ENCODE results near the gene GGCX. TPM values are rescaled to one million over a fixed set of nuclear protein-coding genes. Genes with fewer than 3 reads are reported as not detected.

The GGCX gene
- total RNA-seq (18.6 and 24.3 TPM in 2 replicates), polyA plus RNA-seq (32.0 and 33.5 TPM in 2 replicates)

- Histone ChIP-seq H3K27me3 (no peaks in the 10 kb centered on the region), H3K4me3 (peak within 1 kb of the TSS; percentile 89), H3K4me1 (ENCODE audit: low read depth) (no peaks in the 10 kb centered on the region), H3K27ac (peak within 1 kb of the TSS; percentile 95), H3K9me3 (ENCODE audit: low read depth) (no peaks in the 10 kb centered on the region), H3K36me3 (no peaks in the 10 kb centered on the region)
- peak; percentile 96 to 97 for DNase-seq (ENCODE audit: low read depth in 1 of 2, low spot score in 1 of 2)
- peak; percentile 15 for TF ChIP-seq CTCF (IDR thresholded peaks at IDR 0.05; ENCODE audit: low read depth, low read length)
Measured at GRCh38 chr2:85561280-85562212, at the start of gene GGCX. Gene GGCX (minus strand): TSS chr2:85561493. CDS start chr2:85561428, 65 bp downstream.

- H3K27ac ChIP-seq, result peak overlapping the region; percentile 83
- no peak for TF ChIP-seq CTCF (IDR thresholded peaks at IDR 0.05; ENCODE audit: low read depth, low read length)
- H3K27me3 ChIP-seq, result no peaks in the 10 kb centered on the region
- H3K4me3 ChIP-seq, result no peak overlapping the region
- peaks cover 5% of the 10 kb centered on the region for H3K36me3 ChIP-seq
- DNase-seq (ENCODE audit: low read depth in 1 of 2, low spot score in 1 of 2), result no peak
- no peaks in the 10 kb centered on the region for H3K9me3 ChIP-seq (ENCODE audit: low read depth)
- H3K4me1 ChIP-seq (ENCODE audit: low read depth), result peaks cover 7% of the 10 kb centered on the region
Measured at GRCh38 chr2:85607268-85608215, 46.2 kb upstream of the GGCX start.

GRCh38 chr2:85606116-85606455 lies 44.8 kb upstream of the GGCX start:
- peaks cover 5% of the 10 kb centered on the region for H3K36me3 ChIP-seq
- H3K4me1 ChIP-seq (ENCODE audit: low read depth), result peaks cover 6% of the 10 kb centered on the region
- no peak for DNase-seq (ENCODE audit: low read depth in 1 of 2, low spot score in 1 of 2)
- H3K27me3 ChIP-seq, result no peaks in the 10 kb centered on the region
- no peak overlapping the region for H3K4me3 ChIP-seq
- no peaks in the 10 kb centered on the region for H3K9me3 ChIP-seq (ENCODE audit: low read depth)
- no peak overlapping the region for H3K27ac ChIP-seq
- TF ChIP-seq CTCF (IDR thresholded peaks at IDR 0.05; ENCODE audit: low read depth, low read length), result no peak

GRCh38 chr2:85605406-85606115 lies 44.3 kb upstream of the GGCX start:
- no peak for TF ChIP-seq CTCF (IDR thresholded peaks at IDR 0.05; ENCODE audit: low read depth, low read length)
- Histone ChIP-seq H3K27ac (peak overlapping the region; percentile 47), H3K36me3 (peaks cover 5% of the 10 kb centered on the region), H3K27me3 (no peaks in the 10 kb centered on the region), H3K9me3 (ENCODE audit: low read depth) (no peaks in the 10 kb centered on the region), H3K4me1 (ENCODE audit: low read depth) (peaks cover 4% of the 10 kb centered on the region), H3K4me3 (no peak overlapping the region)
- DNase-seq (ENCODE audit: low read depth in 1 of 2, low spot score in 1 of 2), result peak in 1 of 2 donors; percentile 94
